ENCODE results near the gene IFNG-AS1.

Gene IFNG-AS1

DNA sequence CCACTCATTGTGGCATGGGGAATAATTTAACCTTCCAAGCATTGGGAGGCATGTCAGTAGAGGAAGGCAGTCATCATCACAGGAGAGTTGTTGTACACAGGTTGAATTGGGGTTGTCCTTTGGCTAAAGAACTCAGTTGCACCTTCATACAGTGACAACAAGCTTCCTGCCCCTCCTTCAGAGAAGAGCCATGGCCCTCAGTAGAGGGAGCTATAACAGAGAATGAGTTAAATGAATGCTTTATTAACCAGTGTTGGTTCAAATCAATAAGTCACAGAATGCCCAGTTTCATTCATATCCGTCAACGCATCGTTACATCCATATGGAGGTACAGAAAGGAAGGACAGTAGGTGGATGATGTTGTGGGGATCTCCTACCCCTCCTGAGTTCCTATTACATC lies 4.8 kb downstream of the IFNG-AS1 start:
- no peak for DNase-seq (ENCODE audit: low spot score)

DNA sequence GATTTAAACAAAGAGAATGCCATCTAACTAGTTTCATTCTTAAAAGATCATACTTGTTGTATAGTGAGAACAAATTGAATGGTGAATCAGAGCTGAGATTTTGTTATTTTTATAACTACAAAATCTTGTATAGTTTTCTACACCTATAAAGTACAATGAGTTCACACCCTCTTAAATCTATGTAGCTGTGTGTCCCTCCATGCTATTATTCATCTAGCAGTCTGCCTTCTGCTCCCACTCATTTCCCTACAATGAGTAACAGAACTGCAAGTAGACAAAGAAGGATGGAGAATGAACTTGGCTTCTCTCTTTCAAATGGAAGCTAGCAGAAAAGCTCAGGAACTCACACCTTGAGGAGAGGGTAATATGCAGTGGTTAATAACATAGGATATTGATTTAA lies 7.1 kb downstream of the IFNG-AS1 start:
- no peak for DNase-seq (ENCODE audit: low spot score)

DNA sequence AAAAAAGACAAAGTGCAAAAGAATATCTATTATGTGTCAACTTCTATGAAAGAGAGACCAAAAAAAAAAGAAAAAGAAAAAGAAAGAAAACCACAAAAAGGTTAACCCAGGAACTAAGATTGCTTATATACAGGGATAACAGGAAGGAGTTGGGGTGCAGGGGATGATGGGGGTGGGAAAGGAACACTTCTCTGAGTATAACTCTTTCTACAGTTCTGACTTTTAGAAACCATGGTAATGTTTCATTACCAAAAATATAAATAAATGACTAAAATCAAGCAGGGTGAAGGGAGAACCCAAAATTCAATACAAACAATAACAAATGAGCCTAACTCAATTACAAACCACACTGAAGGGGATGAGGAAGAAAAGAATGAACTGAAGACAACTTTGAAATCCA lies 9.1 kb downstream of the IFNG-AS1 start:
- no peak for DNase-seq (ENCODE audit: low spot score)

DNA sequence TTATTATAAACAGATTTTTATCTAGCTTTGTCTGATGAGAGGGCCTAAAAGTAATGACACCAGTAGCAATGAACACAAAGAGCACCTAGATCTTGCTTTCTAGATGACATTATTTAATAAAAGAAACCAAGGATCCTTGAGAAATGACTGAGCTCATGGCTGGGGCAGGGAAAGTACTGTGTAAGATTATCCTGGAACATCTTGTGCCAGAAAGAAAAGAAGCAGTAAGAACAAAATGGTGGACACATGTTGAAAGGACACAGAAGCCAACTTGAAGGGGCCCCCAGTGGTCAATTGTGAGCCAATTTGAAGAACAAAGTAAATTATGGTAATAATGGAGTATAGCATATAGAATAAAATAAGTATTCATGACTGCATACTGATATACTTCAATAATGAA lies 10.0 kb downstream of the IFNG-AS1 start:
- no peak for DNase-seq (ENCODE audit: low spot score)

DNA sequence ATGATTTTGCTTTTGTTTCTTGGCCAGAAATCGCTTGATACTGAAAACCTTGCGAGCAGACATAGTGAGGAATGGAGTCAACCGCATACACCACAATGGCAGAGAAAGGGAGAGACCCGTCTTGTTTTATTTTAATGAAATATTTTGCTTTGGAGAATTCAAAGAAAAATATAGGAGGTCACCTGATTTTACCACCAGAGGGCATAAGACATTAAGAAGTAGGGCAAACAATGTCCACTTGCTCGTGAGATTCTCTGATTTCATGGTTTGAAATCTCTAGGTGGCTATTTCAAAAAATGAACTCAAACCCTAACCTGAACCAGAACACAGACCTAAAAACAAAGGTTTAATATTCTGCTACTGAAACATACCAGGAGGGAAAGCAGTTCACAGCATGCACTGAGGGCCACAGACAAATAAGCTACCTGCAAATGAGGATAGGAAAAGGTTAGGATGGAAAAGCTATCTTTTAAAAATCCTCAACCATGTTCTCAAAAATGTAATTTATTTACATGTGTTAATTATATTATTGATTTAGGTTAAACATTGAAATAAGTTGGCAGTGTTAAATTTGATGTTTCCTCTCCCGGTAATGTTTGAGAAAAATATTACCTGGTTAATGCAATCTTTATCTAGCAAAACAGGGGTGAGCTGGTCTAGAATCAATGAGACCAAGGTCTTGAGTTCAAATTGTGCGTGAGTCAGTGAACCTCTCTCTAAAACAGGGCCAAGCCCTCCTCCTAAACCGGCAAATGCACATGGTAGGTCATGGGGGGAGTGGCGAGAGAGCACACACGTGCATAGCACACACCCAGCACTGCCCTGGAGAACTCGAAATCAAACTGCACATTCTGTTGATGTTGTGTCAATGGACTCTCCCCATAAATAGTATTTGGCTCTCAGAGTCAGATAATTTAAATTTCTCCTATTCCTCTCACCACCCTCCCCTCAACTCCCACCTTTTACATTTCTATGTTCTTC lies 12.5 kb downstream of the IFNG-AS1 start:
- DNase-seq (ENCODE audit: low spot score) = no peak

DNA sequence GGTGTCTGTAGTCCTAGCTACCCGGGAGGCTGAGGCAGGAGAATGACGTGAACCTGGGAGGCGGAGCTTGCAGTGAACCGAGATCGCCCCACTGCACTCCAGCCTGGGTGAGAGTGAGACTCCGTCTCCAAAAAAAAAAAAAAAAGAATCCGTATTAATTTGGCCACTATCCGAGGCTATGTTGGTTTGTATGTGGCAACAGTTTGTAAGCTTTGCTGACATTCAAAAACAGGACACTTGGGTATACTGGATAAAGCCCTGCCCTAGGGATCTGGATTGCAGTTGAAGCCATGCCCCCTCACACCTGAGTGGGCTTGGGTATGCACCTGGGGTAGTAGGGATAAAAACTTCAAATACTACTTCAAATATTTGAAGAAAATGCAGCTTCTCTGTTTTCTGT lies 14.5 kb downstream of the IFNG-AS1 start:
- DNase-seq (ENCODE audit: low spot score) = no peak

DNA sequence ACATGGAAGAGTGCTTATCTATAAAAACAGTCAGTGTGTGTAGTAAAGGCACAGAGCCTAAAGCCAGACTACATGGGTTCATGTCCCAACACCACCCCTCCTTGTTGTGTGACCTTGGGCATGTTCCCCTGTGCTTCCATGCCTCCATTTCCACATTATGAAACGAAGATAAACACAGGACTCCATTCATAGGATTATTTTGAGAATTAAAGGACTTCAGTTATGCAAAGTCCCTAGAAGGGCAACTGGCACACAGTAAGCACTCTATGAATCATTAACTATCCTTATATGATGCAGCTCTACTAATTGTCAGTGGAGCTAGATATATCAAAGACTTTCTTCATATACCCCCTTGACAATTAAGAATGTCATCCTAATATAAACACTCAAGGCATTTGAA lies 17.8 kb downstream of the IFNG-AS1 start:
- DNase-seq (ENCODE audit: low spot score) = no peak

DNA sequence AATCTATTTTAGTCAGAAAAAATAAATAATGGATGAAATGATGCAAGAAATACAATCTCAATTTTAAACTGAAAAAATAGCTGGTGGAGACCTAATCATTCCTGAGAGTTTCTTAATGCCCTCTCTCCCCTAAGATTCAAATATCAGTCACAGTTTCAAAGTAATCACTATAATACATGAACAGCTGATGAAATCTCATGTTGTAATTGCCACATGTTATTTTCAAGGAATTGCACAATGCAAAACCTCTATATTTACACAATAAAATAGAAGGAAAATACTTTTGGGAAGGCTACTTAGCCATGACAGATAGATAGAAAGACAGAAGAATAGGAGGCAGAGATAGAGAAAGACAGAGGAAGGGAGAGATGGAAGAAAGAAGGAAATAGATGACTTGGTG lies 18.2 kb downstream of the IFNG-AS1 start:
- DNase-seq (ENCODE audit: low spot score) = no peak

DNA sequence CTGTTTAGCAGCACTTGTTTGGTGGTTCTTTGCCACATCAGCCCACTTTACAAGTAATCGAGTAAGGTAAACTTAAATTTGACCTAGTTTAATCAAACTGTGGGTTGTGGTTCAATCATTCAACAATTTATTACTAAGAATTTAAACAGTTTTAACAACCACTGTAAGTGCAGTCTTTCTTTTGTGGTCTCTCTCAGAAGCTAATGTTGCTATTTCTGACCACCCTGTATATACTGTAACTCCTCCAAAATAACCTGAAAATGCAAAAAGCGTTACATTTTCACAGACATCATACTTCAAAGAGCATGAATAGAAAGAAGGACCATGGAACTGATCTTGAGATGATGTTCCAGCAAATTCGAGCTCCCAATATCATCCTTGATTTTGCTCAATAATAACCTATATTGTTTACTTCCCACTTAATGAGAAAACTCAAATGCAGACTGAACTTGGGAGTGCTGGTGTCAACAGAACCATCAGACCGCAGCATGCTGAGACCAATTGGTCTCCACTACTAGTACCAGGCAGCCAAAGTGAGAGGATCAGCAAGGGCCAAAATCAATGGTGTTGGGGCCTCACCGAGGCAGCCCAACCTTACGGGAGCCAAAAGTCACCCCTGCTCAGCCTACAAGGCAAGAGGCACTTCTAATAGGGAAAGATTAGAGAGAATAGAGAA lies 22.1 kb downstream of the IFNG-AS1 start:
- no peak for DNase-seq (ENCODE audit: low spot score)

DNA sequence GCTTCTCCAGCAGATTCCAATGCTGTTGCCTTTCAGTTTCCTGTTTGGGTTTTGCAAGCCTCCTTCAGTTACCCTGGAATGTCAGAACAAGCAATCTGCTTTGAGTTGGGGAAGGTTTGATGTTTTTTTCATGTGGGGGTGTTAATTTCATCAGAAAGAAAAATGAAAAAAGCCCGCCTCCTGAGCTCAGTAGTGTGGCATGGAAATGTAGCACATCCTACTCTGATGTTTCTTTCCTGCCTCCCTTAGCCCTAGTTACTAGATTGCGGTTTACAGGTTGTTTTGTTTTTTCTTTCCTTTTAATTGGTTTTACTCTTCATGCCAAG lies 22.6 kb downstream of the IFNG-AS1 start:
- DNase-seq (ENCODE audit: low spot score) = no peak

DNA sequence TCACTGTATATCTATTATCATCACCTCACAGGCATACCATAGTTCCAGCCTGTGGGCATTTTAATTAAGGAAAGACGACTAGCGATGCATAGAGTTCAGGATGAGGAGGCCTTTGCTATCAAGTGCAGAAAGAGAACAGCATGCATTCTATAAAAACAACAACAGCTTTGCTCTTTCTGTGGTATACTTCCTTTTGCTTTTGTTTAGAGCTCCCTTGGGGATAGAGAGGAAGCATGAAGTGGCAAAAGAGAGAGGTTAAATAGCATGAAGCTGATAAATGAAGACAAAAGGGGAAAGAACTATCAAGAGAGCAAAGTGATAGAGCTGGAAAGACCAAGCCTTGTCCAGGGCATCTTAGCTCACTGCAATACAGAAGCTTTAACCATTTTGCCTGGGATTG lies 23.5 kb downstream of the IFNG-AS1 start:
- DNase-seq (ENCODE audit: low spot score) = no peak

DNA sequence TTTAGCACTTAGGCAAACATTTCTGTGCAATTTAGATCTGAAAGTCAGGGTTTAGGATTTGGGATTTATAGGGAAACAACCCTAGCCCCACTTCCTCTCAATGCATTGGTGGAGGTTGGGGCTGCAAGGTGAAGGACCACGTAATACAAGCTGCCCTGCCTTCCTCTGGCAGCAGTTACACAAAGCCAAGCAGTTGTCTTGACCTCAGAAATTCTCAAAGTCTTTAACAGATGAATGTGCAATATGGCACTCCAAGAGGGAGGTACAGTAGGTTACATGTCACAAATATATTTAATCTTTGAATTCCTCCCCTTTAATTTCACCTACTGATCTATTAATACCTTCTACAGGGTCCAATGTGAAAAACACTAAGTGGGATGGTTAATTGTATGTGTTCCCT lies 23.9 kb downstream of the IFNG-AS1 start:
- no peak for DNase-seq (ENCODE audit: low spot score)

DNA sequence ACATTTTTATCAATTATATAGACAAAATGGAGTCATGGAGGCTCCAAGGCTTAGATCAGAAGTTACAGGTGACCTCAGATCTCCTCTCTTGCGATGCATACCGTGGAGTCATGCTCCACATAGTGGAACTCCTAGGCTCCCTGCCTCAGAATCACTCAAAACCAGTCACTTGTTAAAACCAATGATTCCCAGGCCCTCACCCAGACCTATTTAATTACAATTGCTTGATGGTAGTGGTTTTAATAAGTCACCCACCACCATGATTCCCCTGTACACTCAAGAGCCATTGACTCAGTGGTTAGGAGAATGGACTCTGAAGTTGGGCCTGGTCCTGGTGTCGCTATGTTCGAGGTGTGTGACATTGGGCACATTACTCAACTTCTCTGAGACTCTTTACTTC lies 26.9 kb downstream of the IFNG-AS1 start:
- no peak for DNase-seq (ENCODE audit: low spot score)

DNA sequence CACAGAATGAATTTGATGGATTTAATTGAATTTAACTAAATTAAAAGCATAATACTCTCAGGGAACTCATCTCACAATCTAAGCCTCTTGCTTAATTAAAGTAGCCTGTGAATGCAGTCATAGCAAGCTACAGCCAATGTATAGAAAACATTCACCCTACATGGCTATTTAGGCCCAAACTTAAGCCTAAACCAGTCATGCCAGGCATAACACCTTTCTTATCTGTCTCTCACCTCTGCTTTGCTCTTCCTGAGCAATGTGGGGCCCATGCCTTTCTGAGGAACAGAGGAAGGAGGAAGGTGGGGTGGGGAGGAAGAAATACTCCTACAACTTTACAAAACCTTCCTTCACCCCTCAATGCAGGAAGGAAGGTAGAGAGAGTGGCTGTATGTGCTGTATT lies 29.1 kb downstream of the IFNG-AS1 start:
- DNase-seq (ENCODE audit: low spot score) = no peak

DNA sequence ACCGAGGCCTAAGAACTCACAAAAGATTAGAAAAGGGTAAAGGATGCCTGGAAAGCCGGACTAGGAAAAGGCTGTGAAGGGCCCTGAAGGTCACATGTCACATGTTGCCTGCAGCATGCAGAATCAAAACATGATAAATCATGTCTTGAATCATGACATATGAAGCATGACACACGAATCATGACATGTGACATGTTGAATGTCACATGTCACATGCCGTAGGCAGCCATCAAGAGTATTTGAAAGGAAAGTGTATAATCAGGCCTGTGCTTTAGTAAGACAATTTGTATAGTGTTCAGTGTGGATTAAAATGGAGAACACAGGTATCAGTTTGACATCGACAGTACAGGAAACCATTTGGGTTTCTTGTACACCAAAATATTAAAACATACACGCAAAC lies 30.8 kb downstream of the IFNG-AS1 start:
- DNase-seq (ENCODE audit: low spot score) = no peak

DNA sequence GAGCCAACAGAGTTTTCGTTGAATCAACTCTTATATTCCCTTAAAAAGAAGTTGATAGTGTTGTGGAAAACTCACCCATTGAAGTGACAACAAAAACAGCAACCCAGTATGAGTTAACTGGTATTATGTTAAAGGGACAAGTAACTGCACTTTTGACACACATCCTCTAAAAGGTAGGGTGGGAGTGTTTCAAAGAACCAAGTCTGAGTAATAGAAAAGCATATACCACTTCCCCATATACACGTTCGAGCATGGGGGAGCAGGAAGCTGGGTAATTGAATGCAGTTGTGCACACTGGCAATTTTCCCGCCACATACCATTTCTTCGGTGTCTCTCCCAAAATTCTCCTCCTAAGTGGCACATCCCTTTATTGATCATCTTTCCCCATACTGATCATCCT lies 31.5 kb downstream of the IFNG-AS1 start:
- no peak for DNase-seq (ENCODE audit: low spot score)

DNA sequence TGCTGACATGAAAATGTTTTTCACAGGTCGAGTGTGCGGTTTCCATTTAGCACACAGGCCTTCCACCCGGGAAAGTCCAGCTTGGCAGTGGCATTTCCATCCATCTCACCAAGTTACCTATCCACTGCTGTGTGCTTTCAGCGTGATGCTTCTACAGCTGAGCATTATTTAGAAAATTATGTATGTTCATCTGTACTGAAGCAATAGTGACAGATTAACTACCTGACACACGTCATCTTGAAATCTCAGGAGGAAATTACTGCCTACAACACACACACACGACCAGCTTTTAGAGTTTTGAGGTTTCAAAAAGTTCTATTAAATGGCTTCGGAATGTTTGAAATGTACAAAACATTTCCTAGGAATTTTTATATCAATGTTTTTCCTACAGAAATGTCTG lies 39.4 kb downstream of the IFNG-AS1 start:
- DNase-seq (ENCODE audit: low spot score) = no peak

DNA sequence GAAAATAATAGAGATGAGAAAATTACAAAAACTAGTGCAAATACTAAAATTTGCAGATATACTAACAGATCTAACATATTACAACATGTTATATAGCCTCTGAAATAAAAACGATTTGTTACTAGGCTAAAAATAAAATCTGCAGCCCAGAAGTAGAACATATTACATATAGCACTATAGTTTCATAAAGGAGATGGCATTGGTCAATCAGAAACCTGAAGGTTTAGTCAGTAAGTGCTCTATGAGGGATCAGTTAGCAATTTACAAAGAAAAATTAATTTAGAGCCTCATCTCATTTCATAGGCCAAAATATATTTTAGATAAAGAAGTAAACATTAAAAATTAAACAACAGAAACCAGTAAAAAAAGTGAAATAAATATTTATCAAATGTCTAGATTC lies 41.0 kb downstream of the IFNG-AS1 start:
- no peak for DNase-seq (ENCODE audit: low spot score)

DNA sequence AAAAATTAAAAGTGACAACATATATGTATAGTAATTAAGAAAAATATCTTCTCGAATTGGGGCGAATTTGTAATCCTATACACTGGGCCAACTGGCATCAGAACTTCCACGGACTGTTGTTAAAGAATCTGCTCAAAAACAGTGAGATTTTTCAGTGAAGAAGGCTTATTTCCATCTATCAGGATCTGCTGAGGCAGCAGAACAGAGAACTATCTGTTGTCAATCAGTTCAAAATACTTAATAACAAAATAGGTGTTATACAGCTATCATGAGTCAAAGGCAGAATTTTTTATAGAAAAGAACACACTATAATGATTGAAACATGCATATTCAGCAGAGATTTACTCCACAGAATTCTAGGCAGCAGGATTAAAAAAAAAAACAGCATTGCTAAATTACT lies 41.9 kb downstream of the IFNG-AS1 start:
- no peak for DNase-seq (ENCODE audit: low spot score)

DNA sequence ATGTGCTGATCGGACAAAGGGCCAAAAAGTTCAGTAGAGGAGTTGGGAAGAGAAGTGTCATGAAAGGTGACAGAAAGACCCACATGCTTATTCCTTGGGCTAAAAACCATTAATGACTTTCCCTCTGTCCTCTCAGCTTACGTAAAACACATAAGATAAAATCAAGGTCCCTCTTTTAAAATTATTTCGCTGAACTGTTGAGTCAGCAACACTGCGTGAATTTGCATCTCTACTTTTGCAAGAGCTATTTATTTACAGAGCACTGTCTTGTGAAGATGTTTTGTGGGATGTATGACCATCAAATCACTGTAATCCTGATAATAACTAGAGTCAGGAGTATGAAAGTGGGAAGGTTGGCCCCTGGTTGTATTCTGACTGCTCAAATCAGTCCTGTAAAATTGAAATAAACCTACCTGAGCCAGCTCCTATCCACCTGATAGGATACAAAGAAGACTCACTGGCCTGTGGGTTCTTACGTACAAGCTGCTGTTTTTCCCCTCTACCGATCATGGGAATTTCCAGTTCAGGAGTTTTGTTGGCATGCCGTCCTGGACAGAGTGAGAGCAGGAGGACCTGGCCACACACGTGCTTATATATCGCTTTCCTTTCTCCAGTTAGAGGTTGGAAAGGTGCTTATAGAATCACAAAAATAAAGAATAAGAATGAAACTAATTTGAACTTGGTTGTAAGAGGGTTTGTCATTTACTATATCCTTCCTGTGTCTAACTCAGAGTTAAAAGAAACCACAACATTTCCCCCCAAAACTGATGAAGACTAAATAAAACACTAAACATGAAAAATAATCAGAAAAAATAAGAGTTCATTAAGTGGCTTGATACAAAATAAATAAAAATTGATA lies 42.9 kb downstream of the IFNG-AS1 start:
- no peak for DNase-seq (ENCODE audit: low spot score)

DNA sequence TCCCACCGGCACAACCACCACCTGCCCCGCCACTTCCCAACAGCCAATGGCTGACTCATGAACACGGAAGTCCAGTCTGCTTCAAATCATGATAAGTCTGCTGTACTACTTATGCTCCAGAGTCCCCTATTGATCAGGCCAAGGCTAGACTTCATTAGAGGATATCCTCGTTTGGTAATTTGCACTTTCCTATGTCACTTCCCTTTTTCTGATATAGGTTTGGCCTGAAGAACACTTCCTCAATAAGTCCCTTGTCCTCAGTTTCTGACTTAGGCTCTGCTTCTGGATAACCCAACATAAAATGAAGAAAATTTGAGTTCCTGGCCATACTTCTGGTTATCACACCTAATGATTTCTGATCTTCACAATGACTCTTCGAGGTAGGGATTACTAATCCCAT lies 45.3 kb downstream of the IFNG-AS1 start:
- no peak for DNase-seq (ENCODE audit: low spot score)

DNA sequence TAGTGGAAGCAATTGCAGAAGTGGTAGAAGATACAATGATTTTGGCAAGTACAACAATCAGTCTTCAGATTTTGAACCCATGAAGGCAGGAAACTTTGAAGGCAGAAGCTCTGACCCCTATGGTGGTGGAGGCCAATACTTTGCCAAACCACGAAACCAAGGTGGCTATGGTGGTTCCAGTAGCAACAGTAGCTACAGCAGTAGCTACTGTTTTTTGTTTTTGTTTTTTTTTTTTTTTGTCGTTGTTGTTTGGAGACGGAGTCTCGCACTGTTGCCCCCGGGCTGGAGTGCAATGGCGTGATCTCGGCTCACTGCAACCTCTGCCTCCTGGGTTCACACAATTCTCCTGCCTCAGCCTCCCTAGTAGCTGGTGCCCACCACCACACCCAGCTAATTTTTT lies 47.4 kb downstream of the IFNG-AS1 start:
- no peak for DNase-seq (ENCODE audit: low spot score)

Data from globus pallidus (tissue), 1 donor.